ENCODE measurements around the gene PHOSPHO2.

- TF ChIP-seq GABPA (IDR thresholded peaks at IDR 0.05; ENCODE audit: low read depth) (no peak), POLR2AphosphoS5 (IDR thresholded peaks at IDR 0.05; ENCODE audit: low read depth) (no peak), CTCF (IDR thresholded peaks at IDR 0.05; ENCODE audit: insufficient read depth, low read length) (no peak), REST (IDR thresholded peaks at IDR 0.05; ENCODE audit: insufficient replicate concordance, low read depth) (no peak), SPI1 (IDR thresholded peaks at IDR 0.05; ENCODE audit: borderline replicate concordance, low read depth) (no peak)
Measured at GRCh38 chr2:169711751-169712509, 17.7 kb downstream of the PHOSPHO2 start.

Measured in HL-60 (cell line).